B cell (primary cell): Measurements from ENCODE around the gene ATAD2B. TPM values are rescaled to one million over a fixed set of nuclear protein-coding genes. Genes with fewer than 3 reads are reported as not detected.

Experiments
- ATAC-seq: fragments of 200-7000 bp; cut with Tn5 transposase; one replicate; pipeline ENCODE4 v1.10.0; 2021; ENCODE audit warnings: low read depth, mild to moderate bottlenecking, moderate number of reproducible peaks, moderate library complexity
- CTCF ChIA-PET: fragments of 350-600 bp; sonication (Branson Sonifier 250); formaldehyde crosslinking; loops from one replicate; lab custom pipeline; 2021; ENCODE audit warnings: antibody characterized with exemption, inconsistent platforms; lab: Charles Lee
- POLR2A ChIA-PET: fragments of 350-600 bp; sonication (Branson Sonifier 250); formaldehyde crosslinking; loops from one replicate; lab custom pipeline; 2021; ENCODE audit warnings: antibody characterized with exemption; lab: Charles Lee
- DNase-seq: peaks from one replicate; pipeline ENCODE4 v3.0.0; 2013
- H2AFZ ChIP-seq: 2 replicates; pipeline ENCODE4 v1.6.1; 2012; ENCODE audit warnings: mild to moderate bottlenecking, low read depth, low read length; ENCODE audit not compliant: insufficient read depth, poor library complexity, severe bottlenecking
- H3K27ac ChIP-seq, 2 donors: 1 replicate in 1 of 2; 2 replicates in 1 of 2; pipeline ENCODE4 v1.5.1; 2012 to 2013; ENCODE audit warnings: low read length in 2 of 2, mild to moderate bottlenecking in 2 of 2, moderate library complexity in 1 of 2
- H3K27me3 ChIP-seq, 4 experiments: fragments of 200-600 bp in 1 of 4; sonication (generic) in 1 of 4; replicated peaks in 1 of 4; 1 replicate in 2 of 4; 2 replicates in 2 of 4; pipeline versions ENCODE4 v1.6.1 to v1.7.0; 2013 to 2016; ENCODE audit warnings: low read length in 3 of 4, mild to moderate bottlenecking in 2 of 4, mixed read lengths in 1 of 4, moderate library complexity in 1 of 4; ENCODE audit not compliant: insufficient read depth in 4 of 4, control insufficient read depth in 3 of 4; ENCODE audit errors: control extremely low read depth in 1 of 4
- H3K36me3 ChIP-seq, 2 experiments: replicated peaks in 1 of 2; 1 replicate in 1 of 2; 2 replicates in 1 of 2; pipeline versions ENCODE4 v1.6.1 to v1.7.1; 2013; ENCODE audit warnings: low read length in 1 of 2; ENCODE audit not compliant: insufficient read depth in 2 of 2, control insufficient read depth in 1 of 2; ENCODE audit errors: control extremely low read depth in 1 of 2, extremely low read depth in 1 of 2
- H3K4me1 ChIP-seq, 2 donors: fragments of 200-600 bp in 1 of 2; sonication (generic) in 1 of 2; 1 replicate in 1 of 2; 2 replicates in 1 of 2; pipeline versions ENCODE4 v1.5.1 to v1.6.1; 2013 to 2017; ENCODE audit warnings: low read length in 2 of 2; ENCODE audit not compliant: control insufficient read depth in 2 of 2, insufficient read depth in 2 of 2
- H3K4me2 ChIP-seq: replicated peaks from 2 replicates; pipeline ENCODE3; 2012; ENCODE audit warnings: mild to moderate bottlenecking, low read depth, low read length; ENCODE audit not compliant: poor library complexity, severe bottlenecking
- H3K4me3 ChIP-seq, 5 experiments: fragments of 200-600 bp in 1 of 5; sonication (generic) in 1 of 5; 1 replicate in 3 of 5; 2 replicates in 2 of 5; pipeline versions ENCODE4 v1.5.1 to v1.7.0; 2011 to 2016; ENCODE audit warnings: low read length in 4 of 5, mild to moderate bottlenecking in 4 of 5, low read depth in 2 of 5, control low read depth in 1 of 5, moderate library complexity in 1 of 5; ENCODE audit not compliant: insufficient read depth in 1 of 5; ENCODE audit errors: control extremely low read depth in 1 of 5, extremely low read depth in 1 of 5
- H3K79me2 ChIP-seq: fragments of 200-600 bp; sonication (generic); one replicate; pipeline ENCODE4 v1.6.0; 2016; ENCODE audit warnings: low read length; ENCODE audit not compliant: control insufficient read depth, insufficient read depth
- H3K9ac ChIP-seq: fragments of 200-600 bp; sonication (generic); 2 replicates; pipeline ENCODE4 v1.6.1; 2017; ENCODE audit warnings: mild to moderate bottlenecking, low read length, moderate library complexity
- H3K9me3 ChIP-seq, 3 donors: one replicate each; pipeline versions ENCODE4 v1.6.1 to v1.7.1; 2013; ENCODE audit warnings: low read length in 2 of 3; ENCODE audit not compliant: control insufficient read depth in 2 of 3, insufficient read depth in 1 of 3; ENCODE audit errors: control extremely low read depth in 1 of 3
- H4K20me1 ChIP-seq: 2 replicates; pipeline ENCODE4 v1.6.0; 2012; ENCODE audit warnings: mild to moderate bottlenecking, low read length; ENCODE audit not compliant: insufficient read depth, control insufficient read depth, poor library complexity, severe bottlenecking
- H3K27ac Mint-ChIP-seq: one replicate; pipeline ENCODE4 v1.8.0; 2021; ENCODE audit warnings: mixed read lengths
- H3K27me3 Mint-ChIP-seq: one replicate; pipeline ENCODE4 v1.8.0; 2021; ENCODE audit warnings: mixed read lengths
- H3K4me1 Mint-ChIP-seq: one replicate; pipeline ENCODE4 v1.8.0; 2021; ENCODE audit warnings: mixed read lengths
- H3K4me3 Mint-ChIP-seq: one replicate; pipeline ENCODE4 v1.8.0; 2021; ENCODE audit warnings: mixed read lengths
- H3K9me3 Mint-ChIP-seq: one replicate; pipeline ENCODE4 v1.8.0; 2022; ENCODE audit warnings: mixed read lengths; ENCODE audit not compliant: insufficient read depth
- EZH2 ChIP-seq: IDR thresholded peaks from 2 replicates; pipeline ENCODE4 v1.6.1; 2012; ENCODE audit warnings: borderline replicate concordance, low read depth, mild to moderate bottlenecking, moderate library complexity, low read length; ENCODE audit not compliant: insufficient read depth, poor library complexity, severe bottlenecking
- WGBS: methylation state at CpG from one replicate; pipeline ENCODE4 v1.1.5; 2013; ENCODE audit warnings: missing lambda C conversion rate; ENCODE audit not compliant: insufficient coverage; 5-methylcytosine and 5-hydroxymethylcytosine counted together
- intact Hi-C: fragments of 100-400 bp; cut with micrococcal nuclease; formaldehyde crosslinking; loops from one replicate; pipeline ENCODE4 v1.10.0; 2022
- polyA plus RNA-seq: library from polyadenylated mRNA; depleted of rRNA; stranded (reverse); fragments of >200 nt; gene quantifications from 2 replicates; pipeline ENCODE4 v1.2.3, GENCODE V29; 2012
- total RNA-seq, 2 donors: library from RNA; stranded (reverse); fragments of 120-200 nt in 1 of 2; gene quantifications; 1 replicate in 1 of 2; 2 replicates in 1 of 2; pipeline versions ENCODE4 v1.2.3 to v1.2.4, GENCODE V29; 2013 to 2022
- TF ChIP-seq, protein P1 (sequence below): fragments of 200-600 bp; IDR thresholded peaks from one replicate; pipeline ENCODE4 v1.8.0; 2022; ENCODE audit warnings: antibody characterized with exemption, mild to moderate bottlenecking

Gene ATAD2B
- total and polyA plus RNA-seq, 2 donors (not counting 1 experiment from before 2014, with no cell fraction given) = 5.1 to 90.8 TPM

DNA sequence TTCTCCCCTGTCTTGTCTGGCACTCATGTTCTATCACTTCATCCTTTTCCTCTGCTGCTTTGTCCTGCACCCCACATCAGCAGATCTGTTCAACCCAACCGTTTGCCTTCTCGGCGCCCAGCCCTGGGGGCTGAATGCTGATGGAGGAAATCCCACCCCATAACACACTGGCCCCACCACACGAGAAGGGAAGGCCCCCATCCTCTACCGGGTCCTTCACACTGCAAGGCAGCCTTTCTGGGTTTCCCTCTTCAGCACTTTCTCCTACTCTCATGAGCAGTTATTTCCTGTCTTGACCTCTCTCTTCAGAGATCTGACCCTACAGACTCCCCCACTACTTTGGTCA lies 227.4 kb downstream of the ATAD2B start:
- intact Hi-C loops = no loop called here
- Histone ChIP-seq H3K4me1 (no peaks in the 10 kb centered on the region), H3K79me2 (no peaks in the 10 kb centered on the region), H3K4me2 (no peak overlapping the region), H3K9ac (no peak overlapping the region), H3K27ac (no peak overlapping the region), H3K4me3 (no peak overlapping the region), H3K27me3 (no peaks in the 10 kb centered on the region), H4K20me1 (no peaks in the 10 kb centered on the region), H3K9me3 (no peaks in the 10 kb centered on the region), H3K36me3 (peaks cover 0 to 3% of the 10 kb centered on the region in 2 experiments), H2AFZ (no peak overlapping the region)
- ChIA-PET CTCF (no interaction called here), POLR2A (no interaction called here)
- Mint-ChIP-seq H3K27me3 (no peaks in the 10 kb centered on the region), H3K9me3 (peaks cover 4% of the 10 kb centered on the region), H3K4me3 (no peak overlapping the region), H3K27ac (no peak overlapping the region), H3K4me1 (no peaks in the 10 kb centered on the region)
- whole genome bisulfite sequencing = 97% methylated on average over 5 of the region's 5 CpGs
- TF ChIP-seq, protein P1, sequence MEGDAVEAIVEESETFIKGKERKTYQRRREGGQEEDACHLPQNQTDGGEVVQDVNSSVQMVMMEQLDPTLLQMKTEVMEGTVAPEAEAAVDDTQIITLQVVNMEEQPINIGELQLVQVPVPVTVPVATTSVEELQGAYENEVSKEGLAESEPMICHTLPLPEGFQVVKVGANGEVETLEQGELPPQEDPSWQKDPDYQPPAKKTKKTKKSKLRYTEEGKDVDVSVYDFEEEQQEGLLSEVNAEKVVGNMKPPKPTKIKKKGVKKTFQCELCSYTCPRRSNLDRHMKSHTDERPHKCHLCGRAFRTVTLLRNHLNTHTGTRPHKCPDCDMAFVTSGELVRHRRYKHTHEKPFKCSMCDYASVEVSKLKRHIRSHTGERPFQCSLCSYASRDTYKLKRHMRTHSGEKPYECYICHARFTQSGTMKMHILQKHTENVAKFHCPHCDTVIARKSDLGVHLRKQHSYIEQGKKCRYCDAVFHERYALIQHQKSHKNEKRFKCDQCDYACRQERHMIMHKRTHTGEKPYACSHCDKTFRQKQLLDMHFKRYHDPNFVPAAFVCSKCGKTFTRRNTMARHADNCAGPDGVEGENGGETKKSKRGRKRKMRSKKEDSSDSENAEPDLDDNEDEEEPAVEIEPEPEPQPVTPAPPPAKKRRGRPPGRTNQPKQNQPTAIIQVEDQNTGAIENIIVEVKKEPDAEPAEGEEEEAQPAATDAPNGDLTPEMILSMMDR = no peak
- no peak for TF ChIP-seq EZH2
- DNase-seq (no peak), ATAC-seq (no peak)

DNA sequence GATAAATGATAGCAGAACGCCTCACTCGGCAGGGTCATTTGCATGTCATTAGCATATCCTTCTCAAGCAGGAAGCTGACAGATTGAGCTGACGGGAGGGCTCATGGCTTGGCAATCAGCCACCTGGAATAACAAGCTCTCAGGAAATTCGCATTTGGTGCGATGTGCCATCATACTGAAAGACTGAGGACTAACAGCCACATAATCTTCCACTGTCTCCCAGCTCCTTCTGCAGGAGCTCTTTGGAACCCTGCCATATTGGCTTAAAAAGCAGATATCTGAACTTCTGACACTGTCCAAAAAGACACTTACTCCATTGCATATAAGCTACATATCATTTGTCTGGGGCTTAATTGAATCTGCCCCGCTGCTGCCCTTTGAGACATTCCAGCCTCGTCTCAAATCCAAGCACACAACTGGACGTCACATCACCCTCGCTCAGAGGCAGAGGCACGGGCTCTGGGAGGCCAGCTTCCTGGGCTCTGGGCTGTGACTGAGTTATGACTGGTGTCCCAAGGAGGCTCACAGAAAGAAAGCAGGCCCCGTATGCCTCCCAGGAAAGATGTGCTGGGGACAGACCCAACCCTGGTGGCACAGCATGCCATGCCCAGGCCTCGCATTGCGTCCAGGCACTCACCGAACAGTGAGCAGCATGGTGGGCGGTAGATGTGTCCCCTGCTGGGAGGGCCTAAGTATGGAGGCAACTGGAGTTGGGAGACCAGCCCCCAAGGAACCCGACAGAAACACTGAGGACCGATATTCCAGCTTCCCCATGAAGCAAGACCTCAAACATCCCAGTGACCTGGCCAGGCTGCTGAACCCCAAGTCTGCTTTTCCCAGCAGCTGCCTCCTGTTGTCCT lies 228.0 kb downstream of the ATAD2B start:
- no peaks in the 10 kb centered on the region for H3K79me2 ChIP-seq
- Mint-ChIP-seq H3K4me3 (no peak overlapping the region), H3K9me3 (peaks cover 4% of the 10 kb centered on the region), H3K4me1 (no peaks in the 10 kb centered on the region), H3K27ac (no peak overlapping the region), H3K27me3 (no peaks in the 10 kb centered on the region)
- no peak overlapping the region for H3K9ac ChIP-seq
- POLR2A ChIA-PET = no interaction called here
- no peak overlapping the region for H3K4me3 ChIP-seq
- no peaks in the 10 kb centered on the region for H3K4me1 ChIP-seq
- peaks cover 0 to 3% of the 10 kb centered on the region in 2 experiments for H3K36me3 ChIP-seq
- no peak overlapping the region for H3K4me2 ChIP-seq
- 93% methylated on average over 13 of the region's 17 CpGs for WGBS
- DNase-seq (no peak), ATAC-seq (no peak)
- no peaks in the 10 kb centered on the region for H3K9me3 ChIP-seq
- H3K27me3 ChIP-seq = no peaks in the 10 kb centered on the region
- CTCF ChIA-PET = no interaction called here
- TF ChIP-seq EZH2 = no peak
- TF ChIP-seq, protein P1 = no peak
- no peaks in the 10 kb centered on the region for H4K20me1 ChIP-seq
- no peak overlapping the region for H2AFZ ChIP-seq
- no peak overlapping the region for H3K27ac ChIP-seq
- intact Hi-C loops = no loop called here
